ENCODE measurements around the gene COL4A2. TPM values are rescaled to one million over a fixed set of nuclear protein-coding genes. Genes with fewer than 3 reads are reported as not detected.

The COL4A2 gene
- total RNA-seq, 1 experiment from 2014 or later = 1.6 TPM

DNA sequence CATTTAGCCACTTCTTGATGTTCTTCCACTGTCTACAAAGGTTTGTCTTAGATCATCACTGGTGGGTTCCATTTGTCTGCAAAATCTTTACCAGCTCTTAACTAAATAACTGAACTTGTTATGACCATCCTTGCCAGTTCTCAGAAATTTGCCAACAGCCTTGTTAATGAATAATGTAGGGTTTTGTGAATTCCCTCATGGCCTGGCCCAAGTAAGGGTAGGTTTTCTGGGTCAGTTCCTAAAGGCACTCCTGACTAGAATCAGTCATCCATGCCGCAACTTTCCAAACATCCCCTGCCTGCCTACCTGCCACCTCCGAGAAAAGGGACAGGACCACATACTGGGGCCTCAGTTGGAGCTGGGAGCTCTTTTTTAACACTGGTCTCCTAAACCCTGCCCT lies 4.1 kb upstream of the COL4A2 start:
- no peak for DNase-seq (ENCODE audit: low read depth, low spot score)
- TF ChIP-seq EGR1 (IDR thresholded peaks at IDR 0.05; ENCODE audit: low read depth) (no peak), CBX3 (IDR thresholded peaks at IDR 0.05; ENCODE audit: low read depth) (no peak), ELF1 (IDR thresholded peaks at IDR 0.05; ENCODE audit: borderline replicate concordance, low read depth) (no peak), EZH2 (IDR thresholded peaks at IDR 0.05) (no peak), RAD21 (IDR thresholded peaks at IDR 0.05; ENCODE audit: low read depth) (no peak), SRF (IDR thresholded peaks at IDR 0.05; ENCODE audit: low read depth) (no peak), JUND (IDR thresholded peaks at IDR 0.05) (no peak), TCF7L2 (IDR thresholded peaks at IDR 0.05; ENCODE audit: borderline replicate concordance, extremely low read depth, insufficient read depth, insufficient read length) (no peak)
- TF ChIP-seq, protein P1, sequence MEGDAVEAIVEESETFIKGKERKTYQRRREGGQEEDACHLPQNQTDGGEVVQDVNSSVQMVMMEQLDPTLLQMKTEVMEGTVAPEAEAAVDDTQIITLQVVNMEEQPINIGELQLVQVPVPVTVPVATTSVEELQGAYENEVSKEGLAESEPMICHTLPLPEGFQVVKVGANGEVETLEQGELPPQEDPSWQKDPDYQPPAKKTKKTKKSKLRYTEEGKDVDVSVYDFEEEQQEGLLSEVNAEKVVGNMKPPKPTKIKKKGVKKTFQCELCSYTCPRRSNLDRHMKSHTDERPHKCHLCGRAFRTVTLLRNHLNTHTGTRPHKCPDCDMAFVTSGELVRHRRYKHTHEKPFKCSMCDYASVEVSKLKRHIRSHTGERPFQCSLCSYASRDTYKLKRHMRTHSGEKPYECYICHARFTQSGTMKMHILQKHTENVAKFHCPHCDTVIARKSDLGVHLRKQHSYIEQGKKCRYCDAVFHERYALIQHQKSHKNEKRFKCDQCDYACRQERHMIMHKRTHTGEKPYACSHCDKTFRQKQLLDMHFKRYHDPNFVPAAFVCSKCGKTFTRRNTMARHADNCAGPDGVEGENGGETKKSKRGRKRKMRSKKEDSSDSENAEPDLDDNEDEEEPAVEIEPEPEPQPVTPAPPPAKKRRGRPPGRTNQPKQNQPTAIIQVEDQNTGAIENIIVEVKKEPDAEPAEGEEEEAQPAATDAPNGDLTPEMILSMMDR (IDR thresholded peaks at IDR 0.05 in 2 of 3, conservative IDR thresholded peaks at IDR 0.05 in 1 of 3; ENCODE audit: borderline replicate concordance in 1 of 3, insufficient read depth in 1 of 3, low read depth in 2 of 3, low read length in 2 of 3) = no peak
- TF ChIP-seq, protein P2, sequence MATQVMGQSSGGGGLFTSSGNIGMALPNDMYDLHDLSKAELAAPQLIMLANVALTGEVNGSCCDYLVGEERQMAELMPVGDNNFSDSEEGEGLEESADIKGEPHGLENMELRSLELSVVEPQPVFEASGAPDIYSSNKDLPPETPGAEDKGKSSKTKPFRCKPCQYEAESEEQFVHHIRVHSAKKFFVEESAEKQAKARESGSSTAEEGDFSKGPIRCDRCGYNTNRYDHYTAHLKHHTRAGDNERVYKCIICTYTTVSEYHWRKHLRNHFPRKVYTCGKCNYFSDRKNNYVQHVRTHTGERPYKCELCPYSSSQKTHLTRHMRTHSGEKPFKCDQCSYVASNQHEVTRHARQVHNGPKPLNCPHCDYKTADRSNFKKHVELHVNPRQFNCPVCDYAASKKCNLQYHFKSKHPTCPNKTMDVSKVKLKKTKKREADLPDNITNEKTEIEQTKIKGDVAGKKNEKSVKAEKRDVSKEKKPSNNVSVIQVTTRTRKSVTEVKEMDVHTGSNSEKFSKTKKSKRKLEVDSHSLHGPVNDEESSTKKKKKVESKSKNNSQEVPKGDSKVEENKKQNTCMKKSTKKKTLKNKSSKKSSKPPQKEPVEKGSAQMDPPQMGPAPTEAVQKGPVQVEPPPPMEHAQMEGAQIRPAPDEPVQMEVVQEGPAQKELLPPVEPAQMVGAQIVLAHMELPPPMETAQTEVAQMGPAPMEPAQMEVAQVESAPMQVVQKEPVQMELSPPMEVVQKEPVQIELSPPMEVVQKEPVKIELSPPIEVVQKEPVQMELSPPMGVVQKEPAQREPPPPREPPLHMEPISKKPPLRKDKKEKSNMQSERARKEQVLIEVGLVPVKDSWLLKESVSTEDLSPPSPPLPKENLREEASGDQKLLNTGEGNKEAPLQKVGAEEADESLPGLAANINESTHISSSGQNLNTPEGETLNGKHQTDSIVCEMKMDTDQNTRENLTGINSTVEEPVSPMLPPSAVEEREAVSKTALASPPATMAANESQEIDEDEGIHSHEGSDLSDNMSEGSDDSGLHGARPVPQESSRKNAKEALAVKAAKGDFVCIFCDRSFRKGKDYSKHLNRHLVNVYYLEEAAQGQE (IDR thresholded peaks at IDR 0.05; ENCODE audit: low read depth) = no peak
- TF ChIP-seq, protein P3, sequence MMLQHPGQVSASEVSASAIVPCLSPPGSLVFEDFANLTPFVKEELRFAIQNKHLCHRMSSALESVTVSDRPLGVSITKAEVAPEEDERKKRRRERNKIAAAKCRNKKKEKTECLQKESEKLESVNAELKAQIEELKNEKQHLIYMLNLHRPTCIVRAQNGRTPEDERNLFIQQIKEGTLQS (IDR thresholded peaks at IDR 0.05) = no peak
- TF ChIP-seq, protein P4, sequence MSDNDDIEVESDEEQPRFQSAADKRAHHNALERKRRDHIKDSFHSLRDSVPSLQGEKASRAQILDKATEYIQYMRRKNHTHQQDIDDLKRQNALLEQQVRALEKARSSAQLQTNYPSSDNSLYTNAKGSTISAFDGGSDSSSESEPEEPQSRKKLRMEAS (IDR thresholded peaks at IDR 0.05) = no peak
- RAD21 ChIA-PET (ENCODE audit: low non-redundant PET in 1 of 2, low total read pairs in 2 of 2, uncharacterized antibody in 2 of 2, unreplicated experiment in 2 of 2) = no interaction called here
- no peak for ATAC-seq
- POLR2A ChIA-PET = no interaction called here
- no peak overlapping the region for H3K27ac ChIP-seq (ENCODE audit: low read depth, low read length)
- no peaks in the 10 kb centered on the region for H3K79me2 ChIP-seq (ENCODE audit: insufficient read depth, low read length)
- H4K20me1 ChIP-seq (ENCODE audit: insufficient read depth) = no peaks in the 10 kb centered on the region
- H3K27me3 ChIP-seq (ENCODE audit: insufficient read depth, low read length) = peaks cover 71% of the 10 kb centered on the region
- H3K9me3 ChIP-seq (ENCODE audit: control insufficient read depth in 1 of 2, insufficient read depth in 1 of 2, low read depth in 1 of 2, low read length in 2 of 2) = no peaks in the 10 kb centered on the region
- no peak overlapping the region for H3K4me3 ChIP-seq (replicated peaks in 1 of 2; ENCODE audit: low read depth in 1 of 2, low read length in 2 of 2)
- no peak overlapping the region for H3K9ac ChIP-seq (ENCODE audit: low read length)
- no peaks in the 10 kb centered on the region for H3K9me2 ChIP-seq (ENCODE audit: insufficient read depth)
- BruUV-seq (replicated peaks) = no TSS peak
- H3K4me2 ChIP-seq (ENCODE audit: low read length) = no peak overlapping the region
- no peaks in the 10 kb centered on the region for H3K36me3 ChIP-seq (ENCODE audit: control insufficient read depth in 1 of 2, insufficient read depth in 2 of 2, low read length in 2 of 2)
- intact Hi-C loops (cut with micrococcal nuclease) = no loop called here
- H2AFZ ChIP-seq (ENCODE audit: low read depth, low read length, poor library complexity, severe bottlenecking) = no peak overlapping the region
- H3K4me1 ChIP-seq (ENCODE audit: control insufficient read depth in 1 of 2, insufficient read depth in 2 of 2, low read length in 2 of 2) = no peaks in the 10 kb centered on the region
- CTCF ChIA-PET = no interaction called here
